ENCODE measurements around the gene NR3C2.
"Not testable (repeated sequence)": the region's sequence is repeated elsewhere in the genome, so short reads cannot be mapped to it uniquely, and the experiment has no call there.

Gene NR3C2

GRCh38 chr4:148369919-148370318 lies 72.3 kb downstream of the NR3C2 start:
- no peak for DNase-seq (ENCODE audit: low read depth)

GRCh38 chr4:148367756-148368155 lies 74.5 kb downstream of the NR3C2 start:
- no peak for DNase-seq (ENCODE audit: low read depth)

GRCh38 chr4:148366251-148366650 lies 76.0 kb downstream of the NR3C2 start:
- DNase-seq (ENCODE audit: low read depth): no peak

- no peak for DNase-seq (ENCODE audit: low read depth)
Measured at GRCh38 chr4:148364525-148364924, 77.7 kb downstream of the NR3C2 start.

GRCh38 chr4:148359769-148360168 lies 82.4 kb downstream of the NR3C2 start:
- DNase-seq (ENCODE audit: low read depth): no peak

GRCh38 chr4:148355442-148356123 lies 86.6 kb downstream of the NR3C2 start:
- no peak for DNase-seq (ENCODE audit: low read depth)

GRCh38 chr4:148354186-148354585 lies 88.0 kb downstream of the NR3C2 start:
- DNase-seq (ENCODE audit: low read depth): no peak

- no peak for DNase-seq (ENCODE audit: low read depth)
Measured at GRCh38 chr4:148353571-148353970, 88.6 kb downstream of the NR3C2 start.

- DNase-seq (ENCODE audit: low read depth): no peak
Measured at GRCh38 chr4:148349153-148349552, 93.1 kb downstream of the NR3C2 start.

- DNase-seq (ENCODE audit: low read depth): no peak
Measured at GRCh38 chr4:148346657-148347056, 95.6 kb downstream of the NR3C2 start.

- no peak for DNase-seq (ENCODE audit: low read depth)
Measured at GRCh38 chr4:148345509-148345908, 96.7 kb downstream of the NR3C2 start.

GRCh38 chr4:148344941-148345340 lies 97.3 kb downstream of the NR3C2 start:
- DNase-seq (ENCODE audit: low read depth): no peak

- no peak for DNase-seq (ENCODE audit: low read depth)
Measured at GRCh38 chr4:148344352-148344751, 97.9 kb downstream of the NR3C2 start.

- DNase-seq (ENCODE audit: low read depth): no peak
Measured at GRCh38 chr4:148341980-148342800, 100.0 kb downstream of the NR3C2 start.

GRCh38 chr4:148335133-148335532 lies 107.1 kb downstream of the NR3C2 start:
- DNase-seq (ENCODE audit: low read depth): no peak

- no peak for DNase-seq (ENCODE audit: low read depth)
Measured at GRCh38 chr4:148333265-148333664, 108.9 kb downstream of the NR3C2 start.

- DNase-seq (ENCODE audit: low read depth): no peak
Measured at GRCh38 chr4:148332486-148332885, 109.7 kb downstream of the NR3C2 start.

GRCh38 chr4:148330724-148331123 lies 111.5 kb downstream of the NR3C2 start:
- no peak for DNase-seq (ENCODE audit: low read depth)

- DNase-seq (ENCODE audit: low read depth): no peak
Measured at GRCh38 chr4:148330161-148330560, 112.1 kb downstream of the NR3C2 start.

GRCh38 chr4:148329751-148330150 lies 112.5 kb downstream of the NR3C2 start:
- no peak for DNase-seq (ENCODE audit: low read depth)

GRCh38 chr4:148327683-148328082 lies 114.5 kb downstream of the NR3C2 start:
- DNase-seq (ENCODE audit: low read depth): no peak

- not testable (repeated sequence) for DNase-seq (ENCODE audit: low read depth)
Measured at GRCh38 chr4:148323316-148323715, 118.9 kb downstream of the NR3C2 start.

GRCh38 chr4:148315049-148315448 lies 127.2 kb downstream of the NR3C2 start:
- no peak for DNase-seq (ENCODE audit: low read depth)
